Ovary (tissue), 9 donors: ENCODE measurements around the gene PLA2G4D. TPM values are rescaled to one million over a fixed set of nuclear protein-coding genes. Genes with fewer than 3 reads are reported as not detected.

ENCODE experiments used
- DNase-seq, 5 donors: peaks; one replicate each; pipeline ENCODE4 v3.0.0-alpha.2; 2019 to 2020
- H3K27ac ChIP-seq, 2 donors: fragments of 200-600 bp; one replicate each; pipeline versions ENCODE4 v1.5.1 to v1.8.0; 2019 to 2022
- H3K27me3 ChIP-seq: fragments of 200-600 bp; one replicate; pipeline ENCODE4 v1.8.0; 2022
- H3K36me3 ChIP-seq: fragments of 200-600 bp; sonication (generic); one replicate; pipeline ENCODE4 v1.5.1; 2019
- H3K4me1 ChIP-seq: one replicate; pipeline ENCODE4 v1.8.1; 2013; ENCODE audit warnings: mild to moderate bottlenecking, moderate library complexity; ENCODE audit not compliant: insufficient read depth
- H3K4me3 ChIP-seq: fragments of 200-600 bp; sonication (generic); one replicate; pipeline ENCODE4 v1.5.1; 2017
- H3K9me3 ChIP-seq, 2 donors: fragments of 200-600 bp in 1 of 2; sonication (generic) in 1 of 2; one replicate each; pipeline versions ENCODE4 v1.5.1 to v1.8.1; 2013 to 2019; ENCODE audit warnings: mild to moderate bottlenecking in 1 of 2, moderate library complexity in 1 of 2
- CTCF ChIP-seq, 3 donors: fragments of 450-650 bp in 2 of 3; fragments of 200-600 bp in 1 of 3; IDR thresholded peaks; one replicate each; pipeline versions ENCODE4 v1.5.1 to v1.8.0; 2016 to 2022; ENCODE audit warnings: antibody characterized with exemption in 3 of 3, mild to moderate bottlenecking in 1 of 3
- EP300 ChIP-seq: sonication (generic); formaldehyde crosslinking; IDR thresholded peaks from one replicate; pipeline ENCODE4 v1.6.1; 2017; ENCODE audit warnings: antibody characterized with exemption
- POLR2A ChIP-seq: fragments of 450-650 bp; IDR thresholded peaks from one replicate; pipeline ENCODE4 v1.6.1; 2017; ENCODE audit warnings: antibody characterized with exemption, mild to moderate bottlenecking, moderate library complexity
- WGBS, 3 donors: extraction: QIAGEN DNeasy Blood & Tissue Kit in 1 of 3; methylation state at CpG; one replicate each; pipeline versions ENCODE4 v1.1.5 to v1.1.7; 2013 to 2017; 5-methylcytosine and 5-hydroxymethylcytosine counted together
- intact Hi-C, 4 donors: fragments of 100-400 bp; cut with DNase I; formaldehyde crosslinking; loops; one replicate each; pipeline versions ENCODE4 v1.11.0 to v1.15.1; 2022 to 2023
- polyA plus RNA-seq, 2 donors: library from polyadenylated mRNA; stranded (reverse); fragments of 200-250 nt in 1 of 2; fragments of 350-450 nt in 1 of 2; fragmentation: Illumina TruSeq in 1 of 2; extraction: RNeasy Lipid Tissue Mini Kit (QIAGEN cat#74804) in 1 of 2; gene quantifications; one replicate each; pipeline ENCODE4 v1.2.3, GENCODE V29; 2013 to 2014
- total RNA-seq, 7 donors: library from RNA; depleted of rRNA in 2 of 7; stranded (reverse); fragments of >200 nt in 2 of 7; fragmentation: NEBNext Ultra II Directional in 3 of 7; extraction: Animal tissue kit (Norgen Biotek cat#: 25700) in 3 of 7; gene quantifications; one replicate each; pipeline versions ENCODE4 v1.1.0 to v1.2.4, GENCODE V29; 2016 to 2023
- donor health status: DM: no; HTN: no; CAD: no; lungs with moderate emphysema.
- donor health status: DM: no; HTN: no; CAD: no.
- donor health status: Bipolar disorder and iron deficiency.
- donor health status: DM: yes; HTN: yes; CAD: no.
- donor health status: DM: no; HTN: no; CAD: no.
- donor health status: DM: yes; HTN: yes; CAD: no.

The PLA2G4D gene
- total and polyA plus RNA-seq, 9 donors, result 0.11 to 0.12 TPM; not detected in 7

- TF ChIP-seq CTCF (IDR thresholded peaks at IDR 0.05) (no peak), POLR2A (no peak), EP300 (no peak)
- no peaks in the 10 kb centered on the region for H3K9me3 ChIP-seq
- WGBS, 3 donors, result 37 to 45% (median 39%) methylated on average over 5 of the region's 5 CpGs
- H3K27me3 ChIP-seq, result no peaks in the 10 kb centered on the region
- no peaks in the 10 kb centered on the region for H3K36me3 ChIP-seq
- no peak overlapping the region for H3K27ac ChIP-seq
- H3K4me3 ChIP-seq, result no peak overlapping the region
- DNase-seq, result no peak
- H3K4me1 ChIP-seq, result no peaks in the 10 kb centered on the region
- intact Hi-C loops, result loop anchor here in 2 of 4 donors (2.0 kb wide), 2 partner anchors 92 to 98 kb away; no protein-coding TSS in a partner anchor
Measured at GRCh38 chr15:42085236-42085605, 9.1 kb downstream of the PLA2G4D start.

GRCh38 chr15:42084465-42085235 lies 9.7 kb downstream of the PLA2G4D start:
- H3K9me3 ChIP-seq, result no peaks in the 10 kb centered on the region
- H3K27ac ChIP-seq, result no peak overlapping the region
- H3K4me3 ChIP-seq, result no peak overlapping the region
- intact Hi-C loops, result loop anchor here in 3 of 4 donors (2.0 to 5.0 kb wide), 3 partner anchors 92 to 98 kb away; no protein-coding TSS in a partner anchor
- no peaks in the 10 kb centered on the region for H3K27me3 ChIP-seq
- no peaks in the 10 kb centered on the region for H3K36me3 ChIP-seq
- WGBS, 3 donors, result 22 to 29% (median 23%) methylated on average over 29 of the region's 29 CpGs
- peak; percentile 32 to 78 (median 59) for DNase-seq
- no peaks in the 10 kb centered on the region for H3K4me1 ChIP-seq
- TF ChIP-seq CTCF (IDR thresholded peaks at IDR 0.05) (peak; percentile 81 to 88 (median 83)), POLR2A (no peak)

DNA sequence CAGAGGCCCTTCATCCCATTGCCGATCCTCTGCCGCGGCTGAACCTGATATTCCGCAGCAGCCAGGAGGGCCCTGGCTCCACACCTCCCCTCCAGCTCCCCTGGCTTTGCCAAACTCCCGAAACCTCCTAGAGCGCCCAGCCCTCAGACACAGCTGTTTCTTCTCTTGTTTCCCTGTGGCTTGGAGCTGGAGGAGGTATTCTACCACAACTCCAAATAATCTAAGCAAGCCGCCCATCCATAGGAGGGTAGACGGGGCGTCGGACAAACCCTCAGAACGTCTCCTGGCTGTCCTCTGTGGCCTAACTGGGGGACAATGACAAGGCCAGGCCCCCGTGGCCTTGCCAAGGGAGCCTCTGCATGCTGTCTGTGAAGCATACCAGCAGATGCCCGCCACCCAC lies 10.4 kb downstream of the PLA2G4D start:
- 67 to 70% (median 68%) methylated on average over 13 of the region's 13 CpGs for WGBS, 3 donors
- Histone ChIP-seq H3K36me3 (no peaks in the 10 kb centered on the region), H3K9me3 (no peaks in the 10 kb centered on the region), H3K4me1 (peaks cover 2% of the 10 kb centered on the region), H3K4me3 (no peak overlapping the region), H3K27ac (no peak overlapping the region), H3K27me3 (no peaks in the 10 kb centered on the region)
- DNase-seq, result no peak
- intact Hi-C loops, result loop anchor here in 3 of 4 donors (2.0 to 5.0 kb wide), 3 partner anchors 91 to 97 kb away; no protein-coding TSS in a partner anchor
- TF ChIP-seq EP300 (no peak), POLR2A (no peak), CTCF (IDR thresholded peaks at IDR 0.05) (no peak)

GRCh38 chr15:42083605-42083908 lies 10.8 kb downstream of the PLA2G4D start:
- peaks cover 2% of the 10 kb centered on the region for H3K4me1 ChIP-seq
- H3K36me3 ChIP-seq, result no peaks in the 10 kb centered on the region
- H3K27me3 ChIP-seq, result no peaks in the 10 kb centered on the region
- TF ChIP-seq CTCF (IDR thresholded peaks at IDR 0.05) (no peak), EP300 (no peak), POLR2A (no peak)
- no peak overlapping the region for H3K27ac ChIP-seq
- 88 to 92% (median 90%) methylated on average over 2 to 3 of the region's 3 CpGs for WGBS, 3 donors
- DNase-seq, result no peak
- intact Hi-C loops, result loop anchor here in 1 of 4 donors (5.0 kb wide), 1 partner anchor 96 kb away; no protein-coding TSS in a partner anchor
- no peak overlapping the region for H3K4me3 ChIP-seq
- no peaks in the 10 kb centered on the region for H3K9me3 ChIP-seq
